ENCODE data around the gene FAM120A.

The FAM120A gene

GRCh38 chr9:93574091-93574899 lies 122.8 kb downstream of the FAM120A start:
- Histone ChIP-seq H3K4me3 (ENCODE audit: low read length) (no peak overlapping the region), H3K27me3 (replicated peaks; ENCODE audit: control insufficient read depth, insufficient read depth, low read length) (no peaks in the 10 kb centered on the region), H3K9ac (ENCODE audit: low read length) (no peak overlapping the region), H3K9me3 (ENCODE audit: control insufficient read depth, low read length) (peaks cover 10% of the 10 kb centered on the region), H3K4me1 (ENCODE audit: control insufficient read depth, insufficient read depth, low read length) (peaks cover 15% of the 10 kb centered on the region), H3K36me3 (ENCODE audit: control insufficient read depth, insufficient read depth, low read length, severe bottlenecking) (no peaks in the 10 kb centered on the region)
- no peak for DNase-seq (ENCODE audit: low read depth)

- peak overlapping the region; percentile 91 for H3K4me3 ChIP-seq (ENCODE audit: low read length)
- peak; percentile 36 for DNase-seq (ENCODE audit: low read depth)
- peaks cover 15% of the 10 kb centered on the region for H3K4me1 ChIP-seq (ENCODE audit: control insufficient read depth, insufficient read depth, low read length)
- peak overlapping the region; percentile 89 for H3K9ac ChIP-seq (ENCODE audit: low read length)
- no peaks in the 10 kb centered on the region for H3K36me3 ChIP-seq (ENCODE audit: control insufficient read depth, insufficient read depth, low read length, severe bottlenecking)
- H3K9me3 ChIP-seq (ENCODE audit: control insufficient read depth, low read length), result peaks cover 10% of the 10 kb centered on the region
- H3K27me3 ChIP-seq (replicated peaks; ENCODE audit: control insufficient read depth, insufficient read depth, low read length), result no peaks in the 10 kb centered on the region
Observed at GRCh38 chr9:93574900-93575795, 123.7 kb downstream of the FAM120A start.

- H3K27me3 ChIP-seq (replicated peaks; ENCODE audit: control insufficient read depth, insufficient read depth, low read length), result no peaks in the 10 kb centered on the region
- peak overlapping the region; percentile 89 for H3K9ac ChIP-seq (ENCODE audit: low read length)
- DNase-seq (ENCODE audit: low read depth), result peak; percentile 58
- H3K36me3 ChIP-seq (ENCODE audit: control insufficient read depth, insufficient read depth, low read length, severe bottlenecking), result no peaks in the 10 kb centered on the region
- peak overlapping the region; percentile 91 for H3K4me3 ChIP-seq (ENCODE audit: low read length)
- H3K9me3 ChIP-seq (ENCODE audit: control insufficient read depth, low read length), result peaks cover 5% of the 10 kb centered on the region
- peaks cover 18% of the 10 kb centered on the region for H3K4me1 ChIP-seq (ENCODE audit: control insufficient read depth, insufficient read depth, low read length)
Observed at GRCh38 chr9:93575796-93576257, 124.3 kb downstream of the FAM120A start.

GRCh38 chr9:93576258-93577077 lies 125.0 kb downstream of the FAM120A start, which contains the start of gene PHF2:
PHF2 (plus strand) TSS chr9:93576584; CDS start chr9:93576774, 190 bp downstream.
- Histone ChIP-seq H3K9ac (ENCODE audit: low read length) (peak within 1 kb of the TSS; percentile 89), H3K36me3 (ENCODE audit: control insufficient read depth, insufficient read depth, low read length, severe bottlenecking) (no peaks in the 10 kb centered on the region), H3K4me3 (ENCODE audit: low read length) (peak within 1 kb of the TSS; percentile 91), H3K27me3 (replicated peaks; ENCODE audit: control insufficient read depth, insufficient read depth, low read length) (no peaks in the 10 kb centered on the region), H3K4me1 (ENCODE audit: control insufficient read depth, insufficient read depth, low read length) (peaks cover 22% of the 10 kb centered on the region), H3K9me3 (ENCODE audit: control insufficient read depth, low read length) (no peaks in the 10 kb centered on the region)
- peak; percentile 75 for DNase-seq (ENCODE audit: low read depth)

- H3K4me3 ChIP-seq (ENCODE audit: low read length), result peak overlapping the region; percentile 89
- peak; percentile 69 for DNase-seq (ENCODE audit: low read depth)
- H3K9me3 ChIP-seq (ENCODE audit: control insufficient read depth, low read length), result no peaks in the 10 kb centered on the region
- H3K27me3 ChIP-seq (replicated peaks; ENCODE audit: control insufficient read depth, insufficient read depth, low read length), result no peaks in the 10 kb centered on the region
- H3K36me3 ChIP-seq (ENCODE audit: control insufficient read depth, insufficient read depth, low read length, severe bottlenecking), result no peaks in the 10 kb centered on the region
- H3K9ac ChIP-seq (ENCODE audit: low read length), result peak overlapping the region; percentile 87
- H3K4me1 ChIP-seq (ENCODE audit: control insufficient read depth, insufficient read depth, low read length), result peaks cover 22% of the 10 kb centered on the region
Observed at GRCh38 chr9:93577078-93577974, 125.8 kb downstream of the FAM120A start.

- H3K4me1 ChIP-seq (ENCODE audit: control insufficient read depth, insufficient read depth, low read length), result peaks cover 22% of the 10 kb centered on the region
- peak overlapping the region; percentile 89 for H3K4me3 ChIP-seq (ENCODE audit: low read length)
- peak; percentile 34 for DNase-seq (ENCODE audit: low read depth)
- H3K9me3 ChIP-seq (ENCODE audit: control insufficient read depth, low read length), result no peaks in the 10 kb centered on the region
- H3K27me3 ChIP-seq (replicated peaks; ENCODE audit: control insufficient read depth, insufficient read depth, low read length), result no peaks in the 10 kb centered on the region
- no peaks in the 10 kb centered on the region for H3K36me3 ChIP-seq (ENCODE audit: control insufficient read depth, insufficient read depth, low read length, severe bottlenecking)
- peak overlapping the region; percentile 87 for H3K9ac ChIP-seq (ENCODE audit: low read length)
Observed at GRCh38 chr9:93577975-93578682, 126.6 kb downstream of the FAM120A start.

- Histone ChIP-seq H3K9me3 (ENCODE audit: control insufficient read depth, low read length) (no peaks in the 10 kb centered on the region), H3K27me3 (replicated peaks; ENCODE audit: control insufficient read depth, insufficient read depth, low read length) (no peaks in the 10 kb centered on the region), H3K4me1 (ENCODE audit: control insufficient read depth, insufficient read depth, low read length) (peaks cover 22% of the 10 kb centered on the region), H3K36me3 (ENCODE audit: control insufficient read depth, insufficient read depth, low read length, severe bottlenecking) (no peaks in the 10 kb centered on the region), H3K9ac (ENCODE audit: low read length) (no peak overlapping the region), H3K4me3 (ENCODE audit: low read length) (no peak overlapping the region)
- DNase-seq (ENCODE audit: low read depth), result no peak
Observed at GRCh38 chr9:93578844-93579243, 127.4 kb downstream of the FAM120A start.

- no peak for DNase-seq (ENCODE audit: low read depth)
- Histone ChIP-seq H3K4me1 (ENCODE audit: control insufficient read depth, insufficient read depth, low read length) (peaks cover 21% of the 10 kb centered on the region), H3K27me3 (replicated peaks; ENCODE audit: control insufficient read depth, insufficient read depth, low read length) (no peaks in the 10 kb centered on the region), H3K9me3 (ENCODE audit: control insufficient read depth, low read length) (peaks cover 10% of the 10 kb centered on the region), H3K36me3 (ENCODE audit: control insufficient read depth, insufficient read depth, low read length, severe bottlenecking) (no peaks in the 10 kb centered on the region), H3K4me3 (ENCODE audit: low read length) (no peak overlapping the region), H3K9ac (ENCODE audit: low read length) (no peak overlapping the region)
Observed at GRCh38 chr9:93579711-93580516, 128.4 kb downstream of the FAM120A start.

- DNase-seq (ENCODE audit: low read depth), result no peak
- no peak overlapping the region for H3K9ac ChIP-seq (ENCODE audit: low read length)
- peaks cover 16% of the 10 kb centered on the region for H3K4me1 ChIP-seq (ENCODE audit: control insufficient read depth, insufficient read depth, low read length)
- no peaks in the 10 kb centered on the region for H3K36me3 ChIP-seq (ENCODE audit: control insufficient read depth, insufficient read depth, low read length, severe bottlenecking)
- H3K9me3 ChIP-seq (ENCODE audit: control insufficient read depth, low read length), result peaks cover 10% of the 10 kb centered on the region
- no peaks in the 10 kb centered on the region for H3K27me3 ChIP-seq (replicated peaks; ENCODE audit: control insufficient read depth, insufficient read depth, low read length)
- H3K4me3 ChIP-seq (ENCODE audit: low read length), result no peak overlapping the region
Observed at GRCh38 chr9:93580654-93581380, 129.3 kb downstream of the FAM120A start.

Measured in adipocyte (in vitro differentiated cells).